PFSK-1 (cell line): ENCODE measurements around the gene SPATS2L.

Experiments used
- FOXP2 ChIP-seq: optimal IDR thresholded peaks from 2 replicates; pipeline ENCODE3; 2011; ENCODE audit warnings: borderline replicate concordance, control low read depth, inconsistent platforms; ENCODE audit not compliant: insufficient read depth; ENCODE audit errors: extremely low read length, extremely low read depth
- POLR2AphosphoS5 ChIP-seq: IDR thresholded peaks from 2 replicates; pipeline ENCODE4 v1.6.1; 2012; ENCODE audit warnings: low read depth, mild to moderate bottlenecking, control low read depth, low read length, moderate library complexity
- REST ChIP-seq, 2 experiments: IDR thresholded peaks; 2 replicates each; pipeline versions ENCODE4 v1.6.1 to v1.8.0; 2011 to 2012; ENCODE audit warnings: low read depth in 2 of 2, low read length in 2 of 2, control low read depth in 1 of 2, inconsistent platforms in 1 of 2, mild to moderate bottlenecking in 1 of 2, moderate library complexity in 1 of 2; ENCODE audit not compliant: insufficient read depth in 1 of 2
- SIN3A ChIP-seq: IDR thresholded peaks from 2 replicates; pipeline ENCODE4 v1.6.1; 2012; ENCODE audit warnings: mild to moderate bottlenecking, low read length, moderate library complexity, borderline replicate concordance; ENCODE audit not compliant: insufficient read depth
- TAF1 ChIP-seq: IDR thresholded peaks from 2 replicates; pipeline ENCODE4 v1.6.1; 2012; ENCODE audit warnings: low read length, control low read depth, borderline replicate concordance; ENCODE audit not compliant: insufficient read depth

The SPATS2L gene

GRCh38 chr2:200482194-200482593, 175.7 kb downstream of the SPATS2L start:
- TF ChIP-seq TAF1 (no peak), REST (IDR thresholded peaks at IDR 0.05; ENCODE audit: insufficient read depth in 1 of 2, low read depth in 2 of 2, low read length in 2 of 2) (no peak), SIN3A (no peak), POLR2AphosphoS5 (no peak), FOXP2 (no peak)

GRCh38 chr2:200483729-200484198, 177.3 kb downstream of the SPATS2L start:
- no peak for TF ChIP-seq TAF1
- no peak for TF ChIP-seq FOXP2
- no peak for TF ChIP-seq POLR2AphosphoS5
- no peak for TF ChIP-seq REST (IDR thresholded peaks at IDR 0.05; ENCODE audit: insufficient read depth in 1 of 2, low read depth in 2 of 2, low read length in 2 of 2)
- TF ChIP-seq SIN3A: no peak

GRCh38 chr2:200484934-200485333, 178.4 kb downstream of the SPATS2L start:
- no peak for TF ChIP-seq REST (IDR thresholded peaks at IDR 0.05; ENCODE audit: insufficient read depth in 1 of 2, low read depth in 2 of 2, low read length in 2 of 2)
- TF ChIP-seq FOXP2: no peak
- no peak for TF ChIP-seq POLR2AphosphoS5
- no peak for TF ChIP-seq SIN3A
- no peak for TF ChIP-seq TAF1

GRCh38 chr2:200486529-200486928, 180.0 kb downstream of the SPATS2L start:
- TF ChIP-seq FOXP2 (no peak), REST (IDR thresholded peaks at IDR 0.05; ENCODE audit: insufficient read depth in 1 of 2, low read depth in 2 of 2, low read length in 2 of 2) (no peak), TAF1 (no peak), SIN3A (no peak), POLR2AphosphoS5 (no peak)

- TF ChIP-seq POLR2AphosphoS5 (no peak), SIN3A (no peak), FOXP2 (no peak), TAF1 (no peak), REST (IDR thresholded peaks at IDR 0.05; ENCODE audit: insufficient read depth in 1 of 2, low read depth in 2 of 2, low read length in 2 of 2) (no peak)
These were observed 181.7 kb downstream of the SPATS2L start for GRCh38 chr2:200488169-200488568.
